GM18520 (cell line): ENCODE results near the gene PDZRN4.
A peak's percentile ranks its signal among the peaks of the same experiment; 100 is the strongest.

Experiments used
- ATAC-seq: cut with Tn5 transposase; IDR thresholded peaks from one replicate; pipeline ENCODE4 v1.9.1; 2021; ENCODE audit not compliant: unreplicated experiment

The PDZRN4 gene

DNA sequence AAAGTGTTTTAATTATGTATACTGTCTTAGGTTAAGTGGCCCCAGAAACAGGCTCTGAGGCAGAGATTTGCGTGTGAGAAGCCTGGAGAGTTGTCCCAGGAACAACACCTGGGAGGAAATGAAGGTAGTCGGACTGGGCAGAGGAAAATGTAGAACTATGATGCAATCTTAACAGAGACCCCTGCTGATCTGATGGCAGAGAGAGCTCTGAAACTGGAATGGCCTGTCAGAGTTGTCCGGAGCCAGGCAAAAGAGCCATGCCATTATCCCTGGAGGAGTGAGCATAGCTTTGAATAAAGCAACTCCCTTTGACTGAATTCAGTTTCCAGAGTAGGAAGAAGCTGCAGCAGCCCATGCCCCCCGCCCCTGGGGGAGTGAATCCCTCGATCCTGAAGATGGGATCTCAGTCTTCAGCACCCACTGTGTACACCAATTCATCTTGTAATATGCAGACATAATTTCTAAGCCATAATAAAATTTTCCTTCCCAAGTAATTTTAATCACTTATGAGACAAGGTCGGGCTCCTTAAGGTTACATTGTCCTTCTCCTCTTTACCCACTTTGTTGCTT, 264.8 kb downstream of the PDZRN4 start:
- no peak for ATAC-seq

DNA sequence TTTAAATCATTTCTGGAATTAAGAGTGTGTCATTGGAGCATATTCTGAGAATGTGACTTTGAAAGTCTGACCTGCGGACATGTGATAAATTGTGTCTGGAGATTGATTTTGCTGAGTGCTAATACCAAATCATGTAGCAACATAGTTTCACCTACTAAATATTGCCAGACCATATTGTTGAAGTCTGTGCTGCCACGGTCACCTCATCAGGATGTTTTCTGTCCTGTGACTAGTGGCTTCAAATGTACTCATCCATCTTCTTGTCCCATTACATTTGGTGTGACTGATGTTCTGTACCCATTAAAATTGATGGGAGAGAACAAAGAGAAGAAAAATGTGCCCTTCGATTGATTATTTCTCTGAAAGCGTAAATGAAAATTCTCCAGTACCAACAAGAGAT, 265.3 kb downstream of the PDZRN4 start:
- no peak for ATAC-seq

GRCh38 chr12:41459111-41459905, 271.2 kb downstream of the PDZRN4 start:
- ATAC-seq: no peak

- no peak for ATAC-seq
Observed at GRCh38 chr12:41459906-41460214, 271.7 kb downstream of the PDZRN4 start.

GRCh38 chr12:41460906-41461305, 272.8 kb downstream of the PDZRN4 start:
- no peak for ATAC-seq

- no peak for ATAC-seq
Observed at GRCh38 chr12:41462312-41462711, 274.2 kb downstream of the PDZRN4 start.

- ATAC-seq: no peak
Observed at GRCh38 chr12:41465526-41465925, 277.4 kb downstream of the PDZRN4 start.

GRCh38 chr12:41466300-41466699, 278.2 kb downstream of the PDZRN4 start:
- ATAC-seq: no peak

GRCh38 chr12:41466802-41467201, 278.7 kb downstream of the PDZRN4 start:
- ATAC-seq: no peak

- ATAC-seq: no peak
Observed at GRCh38 chr12:41467591-41468325, 279.6 kb downstream of the PDZRN4 start.

DNA sequence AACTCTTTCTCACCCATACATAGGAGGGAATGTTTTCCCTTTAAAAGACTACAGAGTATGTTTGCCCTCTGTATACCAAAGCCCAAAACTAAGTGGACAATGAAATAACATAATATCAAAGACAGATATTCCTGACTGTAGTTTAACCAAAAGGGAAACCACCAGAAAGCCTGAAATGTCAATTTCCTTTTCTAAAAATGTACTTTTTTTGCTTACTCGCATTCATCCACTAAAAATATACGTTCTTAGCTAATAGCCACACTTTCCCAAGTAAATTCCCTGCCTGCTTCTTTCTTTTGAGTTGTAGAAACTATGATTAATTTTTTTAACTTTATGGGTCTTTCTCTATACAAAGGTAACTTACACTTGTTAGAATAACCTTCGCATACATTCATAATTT, 280.2 kb downstream of the PDZRN4 start:
- ATAC-seq: no peak

- no peak for ATAC-seq
Observed at GRCh38 chr12:41468756-41469155, 280.6 kb downstream of the PDZRN4 start.

DNA sequence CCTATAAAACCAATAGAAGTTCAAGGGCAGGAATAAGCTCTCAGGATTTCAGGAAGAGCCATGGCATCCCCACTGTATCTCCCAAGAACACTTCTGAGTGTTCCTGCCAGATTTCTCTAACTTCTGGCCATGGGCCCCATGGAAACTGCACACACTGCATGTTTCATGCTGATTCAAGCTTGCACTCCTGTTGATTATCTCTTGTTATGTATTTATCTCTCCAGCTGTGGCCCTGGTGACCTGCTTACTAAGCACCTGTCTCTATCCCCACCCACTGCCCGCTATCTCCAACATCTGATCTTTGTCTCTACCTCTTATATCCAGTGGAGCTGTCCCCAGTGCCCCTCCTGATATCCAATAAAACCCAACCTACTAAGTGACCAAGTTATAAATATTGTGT, 285.3 kb downstream of the PDZRN4 start:
- no peak for ATAC-seq

DNA sequence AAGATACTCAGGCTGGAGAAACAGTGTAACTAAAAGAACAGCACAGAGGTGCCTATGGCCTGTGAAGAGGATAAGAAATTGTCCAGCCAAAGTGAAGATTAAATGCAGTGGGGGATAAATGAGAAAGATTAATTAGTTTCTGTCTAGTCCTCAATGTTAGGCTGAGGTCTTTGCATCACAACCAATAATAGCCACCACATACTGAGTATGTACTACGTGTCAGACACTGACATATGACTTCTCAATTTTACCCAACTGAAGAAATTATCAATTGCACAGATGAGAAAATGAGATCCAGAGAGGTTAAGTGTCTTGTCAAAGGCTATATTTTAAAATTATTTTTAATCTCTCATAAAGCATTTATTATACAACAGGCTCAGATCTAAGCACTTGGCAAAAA, 285.9 kb downstream of the PDZRN4 start:
- no peak for ATAC-seq

DNA sequence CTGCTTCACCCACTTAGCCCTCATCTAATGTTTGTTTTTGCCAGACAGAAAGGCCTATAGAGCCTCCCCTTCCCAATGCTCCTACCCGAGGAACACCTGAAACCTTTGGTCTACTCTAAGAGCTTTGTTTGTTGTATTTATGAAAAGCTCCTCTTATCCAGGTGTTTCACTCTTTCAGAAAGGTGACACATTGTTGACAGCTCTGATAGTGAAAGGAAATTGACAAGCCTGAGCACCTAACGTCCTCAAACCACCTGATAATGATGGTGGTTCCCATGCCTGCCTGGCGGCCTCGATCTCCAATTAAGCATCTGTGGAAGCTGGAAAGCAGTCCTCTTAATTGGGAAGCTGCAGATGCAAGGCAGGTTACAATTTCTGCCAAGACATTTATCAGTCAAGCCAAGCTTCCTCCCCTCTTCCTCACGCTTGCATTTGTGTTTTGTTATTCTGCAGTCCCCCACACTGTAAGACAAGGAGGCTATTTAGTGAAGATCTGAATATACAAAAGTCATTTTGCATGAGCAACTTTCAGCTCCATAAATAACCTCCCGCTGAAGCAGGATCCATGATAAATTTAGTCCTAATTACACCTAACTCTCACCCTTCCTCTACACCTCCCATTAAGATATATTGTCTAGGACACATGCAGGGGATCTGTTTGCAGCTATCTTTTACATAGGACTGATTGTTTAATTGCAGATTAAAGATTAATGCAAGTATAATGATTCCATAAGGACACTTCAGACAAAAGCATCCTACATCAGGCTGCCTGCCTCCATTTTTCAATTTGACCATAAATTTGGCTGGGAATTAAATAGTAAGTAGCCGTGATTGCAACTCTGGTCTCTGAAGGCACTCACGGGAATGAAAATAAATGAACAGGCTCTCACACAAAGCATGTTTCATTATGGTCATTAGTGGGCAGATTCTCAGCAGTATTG, 288.6 kb downstream of the PDZRN4 start:
- ATAC-seq: no peak

- ATAC-seq: no peak
Observed at GRCh38 chr12:41479426-41479825, 291.3 kb downstream of the PDZRN4 start.

- peak; percentile 58 for ATAC-seq
Observed at GRCh38 chr12:41485203-41485602, 297.1 kb downstream of the PDZRN4 start.

GRCh38 chr12:41486718-41487117, 298.6 kb downstream of the PDZRN4 start:
- ATAC-seq: no peak

- ATAC-seq: no peak
Observed at GRCh38 chr12:41496009-41496408, 307.9 kb downstream of the PDZRN4 start.

GRCh38 chr12:41497409-41497808, 309.3 kb downstream of the PDZRN4 start:
- no peak for ATAC-seq

DNA sequence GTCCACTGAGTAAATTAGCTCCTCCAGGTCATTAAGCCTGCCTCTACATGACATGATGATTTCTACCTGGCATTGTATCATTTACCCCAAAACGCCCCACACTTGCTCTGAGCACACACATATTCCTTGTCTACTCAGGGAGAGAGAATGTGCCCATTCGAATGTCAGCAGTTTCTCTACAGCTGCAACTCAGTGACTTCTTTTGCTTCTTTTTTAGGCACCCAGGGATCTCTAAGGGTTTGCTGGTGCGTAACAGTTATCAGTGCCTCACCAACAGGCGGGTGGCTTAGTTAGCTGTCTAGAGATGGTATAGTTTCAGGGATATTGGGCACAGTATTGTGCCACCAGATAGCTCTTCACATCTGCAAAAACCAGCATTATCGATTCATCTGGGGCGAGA, 316.9 kb downstream of the PDZRN4 start:
- ATAC-seq: no peak
